RPMI8226 (cell line): ENCODE results near the gene CARHSP1.
"Not testable (repeated sequence)": the region's sequence is repeated elsewhere in the genome, so short reads cannot be mapped to it uniquely, and the experiment has no call there.

Experiments
- DNase-seq: peaks from one replicate; pipeline ENCODE4 v3.0.0-alpha.2; 2015

CARHSP1 gene

DNA sequence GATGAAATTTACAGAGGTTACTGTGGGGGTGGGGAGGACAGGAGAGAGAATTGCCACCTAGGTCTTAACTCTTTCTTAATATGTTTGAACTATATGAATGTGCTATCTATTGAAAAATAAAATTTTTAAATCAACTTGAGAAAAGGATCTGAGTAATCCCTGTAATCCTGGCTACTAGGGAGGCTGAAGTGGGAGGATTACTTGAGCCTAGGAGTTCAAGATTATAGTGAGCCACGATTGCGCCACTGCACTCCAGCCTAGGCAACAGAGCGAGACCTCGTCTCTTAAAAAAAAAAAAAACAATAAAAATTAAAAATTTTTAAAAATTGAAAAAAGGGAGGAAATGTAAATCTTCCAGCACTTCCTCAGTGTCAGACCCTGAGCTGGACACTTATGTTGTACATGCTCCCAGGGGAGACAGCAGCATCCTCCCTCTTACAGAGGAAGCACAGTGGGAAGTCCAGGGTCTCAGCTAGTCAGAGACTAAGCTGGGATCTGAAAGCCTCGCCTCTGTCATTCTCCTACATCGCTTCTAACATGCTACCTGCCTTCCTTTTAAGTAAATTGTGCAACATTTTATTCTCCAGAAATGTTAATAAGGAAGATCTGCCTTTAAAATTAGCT lies 49.3 kb downstream of the CARHSP1 start:
- no peak for DNase-seq

GRCh38 chr16:8818504-8819270 lies 50.1 kb downstream of the CARHSP1 start:
- no peak for DNase-seq

DNA sequence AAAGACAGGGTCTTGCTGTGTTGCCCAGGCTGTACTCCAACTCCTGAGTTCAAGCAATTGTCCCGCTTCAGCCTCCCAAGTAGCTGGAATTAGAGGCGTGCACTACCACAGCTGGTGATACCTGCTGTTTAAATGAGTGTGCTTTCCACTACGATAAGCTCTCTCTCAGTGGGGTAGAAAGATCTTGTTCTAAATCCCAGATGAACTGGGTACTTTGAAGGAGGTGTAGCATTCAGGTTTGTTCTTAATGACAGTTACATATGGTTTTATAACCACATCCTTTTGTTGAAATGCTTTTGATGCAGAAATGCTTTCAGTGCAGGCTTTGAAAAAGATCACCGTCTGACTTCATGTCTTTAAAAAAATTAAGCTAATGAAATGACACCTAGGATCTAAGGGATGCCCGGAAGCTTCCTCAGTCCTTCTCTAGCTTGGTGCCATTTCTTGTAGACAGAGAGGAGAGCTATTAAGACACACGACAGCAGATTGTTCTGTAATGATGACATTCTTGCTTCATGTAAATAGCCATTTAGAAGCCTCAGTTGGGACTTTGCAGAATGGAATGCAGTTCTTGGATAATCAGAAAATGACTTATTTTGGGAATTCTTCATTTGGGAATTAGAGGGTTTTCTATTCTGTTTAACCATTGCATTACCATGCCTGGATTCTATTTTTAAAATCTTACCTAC lies 51.7 kb downstream of the CARHSP1 start:
- DNase-seq = no peak

- DNase-seq = no peak
Measured at GRCh38 chr16:8814095-8814806, 54.6 kb downstream of the CARHSP1 start.

- no peak for DNase-seq
Measured at GRCh38 chr16:8812162-8812843, 56.5 kb downstream of the CARHSP1 start.

GRCh38 chr16:8808613-8809353 lies 60.0 kb downstream of the CARHSP1 start:
- DNase-seq = no peak

DNA sequence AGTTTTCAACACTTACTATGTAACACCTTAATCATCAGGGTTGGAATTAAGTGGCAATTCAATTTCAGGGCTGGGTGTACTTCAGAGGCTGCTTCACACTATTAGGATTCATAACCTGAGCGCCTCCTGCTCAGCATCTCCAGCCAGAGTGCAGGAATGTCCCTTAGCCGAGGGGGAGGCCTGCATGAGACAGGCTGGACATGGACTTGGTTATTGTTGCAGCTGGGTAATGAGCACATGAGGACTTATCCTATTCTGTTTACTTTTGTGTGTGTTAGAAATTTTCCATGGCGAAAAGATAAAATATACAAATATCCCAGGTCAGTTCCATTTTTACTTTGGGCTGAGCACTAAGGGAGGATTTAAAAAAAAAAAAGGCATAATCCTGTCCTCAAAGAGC lies 60.8 kb downstream of the CARHSP1 start:
- DNase-seq = no peak

DNA sequence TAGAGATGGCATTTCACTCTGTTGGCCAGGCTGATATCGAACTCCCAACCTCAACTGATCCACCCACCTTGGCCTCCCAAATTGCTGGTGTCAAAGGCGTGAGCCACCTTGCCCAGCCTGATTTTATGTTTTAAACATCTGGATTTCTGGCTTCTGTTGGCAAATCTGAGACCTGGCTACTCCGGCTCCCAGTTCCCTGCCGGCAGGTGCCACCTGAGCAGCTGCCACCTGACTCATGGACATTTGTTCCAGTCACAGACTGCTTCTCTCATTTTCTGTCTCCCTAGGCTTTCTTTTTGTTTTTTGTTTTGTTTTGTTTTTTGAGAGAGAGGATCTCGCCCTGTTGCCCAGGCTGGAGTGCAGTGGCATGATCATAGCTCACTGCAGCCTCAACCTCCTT lies 61.6 kb downstream of the CARHSP1 start:
- no peak for DNase-seq

- no peak for DNase-seq
Measured at GRCh38 chr16:8806272-8806983, 62.4 kb downstream of the CARHSP1 start.

DNA sequence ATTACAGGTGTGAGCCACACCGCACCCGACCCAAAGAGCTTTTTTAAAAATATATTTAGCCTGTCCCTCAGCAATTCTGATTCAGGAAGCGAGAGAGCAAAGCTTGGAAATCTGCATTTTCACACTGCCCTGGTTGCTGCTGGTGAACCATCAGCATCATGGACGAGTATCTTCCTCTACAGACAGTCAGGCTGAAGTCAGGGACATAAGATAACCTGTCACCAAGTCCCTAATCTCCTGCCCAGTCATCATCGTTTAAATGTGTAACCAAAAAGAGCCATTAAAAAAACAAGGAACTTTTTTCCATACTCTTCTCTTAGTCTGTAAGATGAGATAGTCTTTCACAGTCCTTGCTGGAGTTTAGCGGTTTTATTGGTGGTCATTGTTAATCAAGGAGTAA lies 64.5 kb downstream of the CARHSP1 start:
- no peak for DNase-seq

DNA sequence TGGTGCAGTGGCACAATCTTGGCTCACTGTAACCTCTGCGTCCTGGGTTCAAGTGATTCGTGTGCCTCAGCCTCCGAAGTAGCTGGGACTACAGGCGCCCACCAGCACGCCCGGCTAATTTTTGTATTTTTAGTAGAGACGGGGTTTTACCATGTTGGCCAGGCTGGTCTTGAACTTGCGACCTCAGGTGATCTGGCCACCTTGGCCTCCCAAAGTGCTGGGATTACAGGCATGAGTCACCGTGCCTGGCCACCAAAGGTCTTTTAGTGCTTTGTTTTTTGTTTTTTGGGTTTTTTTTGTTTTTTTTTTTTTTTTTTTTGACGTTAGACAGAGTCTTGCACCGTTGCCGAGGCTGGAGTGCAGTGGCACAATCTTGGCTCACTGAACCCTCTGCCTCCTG lies 65.1 kb downstream of the CARHSP1 start:
- not testable (repeated sequence) for DNase-seq
